ENCODE measurements around the gene FBXW8. TPM values are rescaled to one million over a fixed set of nuclear protein-coding genes. Genes with fewer than 3 reads are reported as not detected.

The FBXW8 gene
- total RNA-seq, 2 experiments from 2014 or later, result 6.6 to 7.3 TPM

- Mint-ChIP-seq H3K27ac (no peak overlapping the region), H3K36me3 (ENCODE audit: low read depth) (peaks cover 33% of the 10 kb centered on the region), H3K9me3 (no peaks in the 10 kb centered on the region), H3K27me3 (no peaks in the 10 kb centered on the region), H3K4me1 (ENCODE audit: low read depth) (no peaks in the 10 kb centered on the region), H3K4me3 (no peak overlapping the region)
- Histone ChIP-seq H3K27ac (ENCODE audit: low read depth in 1 of 2, low read length in 2 of 2) (no peak overlapping the region), H3K36me3 (ENCODE audit: insufficient read depth, low read length) (peaks cover 15% of the 10 kb centered on the region), H3K4me3 (ENCODE audit: low read length) (no peak overlapping the region), H3K4me1 (ENCODE audit: insufficient read depth, low read length) (no peaks in the 10 kb centered on the region), H3K27me3 (ENCODE audit: control insufficient read depth in 1 of 2, insufficient read depth in 2 of 2, low read length in 2 of 2) (no peaks in the 10 kb centered on the region), H3K9me3 (ENCODE audit: control insufficient read depth in 1 of 2, insufficient read depth in 1 of 2, low read length in 2 of 2) (no peaks in the 10 kb centered on the region)
- ChIA-PET POLR2A (no interaction called here), CTCF (no interaction called here)
- ATAC-seq (ENCODE audit: poor library complexity), result no peak
- TF ChIP-seq, protein P1, sequence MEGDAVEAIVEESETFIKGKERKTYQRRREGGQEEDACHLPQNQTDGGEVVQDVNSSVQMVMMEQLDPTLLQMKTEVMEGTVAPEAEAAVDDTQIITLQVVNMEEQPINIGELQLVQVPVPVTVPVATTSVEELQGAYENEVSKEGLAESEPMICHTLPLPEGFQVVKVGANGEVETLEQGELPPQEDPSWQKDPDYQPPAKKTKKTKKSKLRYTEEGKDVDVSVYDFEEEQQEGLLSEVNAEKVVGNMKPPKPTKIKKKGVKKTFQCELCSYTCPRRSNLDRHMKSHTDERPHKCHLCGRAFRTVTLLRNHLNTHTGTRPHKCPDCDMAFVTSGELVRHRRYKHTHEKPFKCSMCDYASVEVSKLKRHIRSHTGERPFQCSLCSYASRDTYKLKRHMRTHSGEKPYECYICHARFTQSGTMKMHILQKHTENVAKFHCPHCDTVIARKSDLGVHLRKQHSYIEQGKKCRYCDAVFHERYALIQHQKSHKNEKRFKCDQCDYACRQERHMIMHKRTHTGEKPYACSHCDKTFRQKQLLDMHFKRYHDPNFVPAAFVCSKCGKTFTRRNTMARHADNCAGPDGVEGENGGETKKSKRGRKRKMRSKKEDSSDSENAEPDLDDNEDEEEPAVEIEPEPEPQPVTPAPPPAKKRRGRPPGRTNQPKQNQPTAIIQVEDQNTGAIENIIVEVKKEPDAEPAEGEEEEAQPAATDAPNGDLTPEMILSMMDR (IDR thresholded peaks at IDR 0.05), result no peak
- no peak for DNase-seq
- intact Hi-C loops (cut with DNase I, micrococcal nuclease), result no loop called here
These were observed 85.9 kb downstream of the FBXW8 start for GRCh38 chr12:116996621-116997020.

GRCh38 chr12:116999066-116999465 lies 88.3 kb downstream of the FBXW8 start:
- Mint-ChIP-seq H3K9me3 (no peaks in the 10 kb centered on the region), H3K27me3 (no peaks in the 10 kb centered on the region), H3K36me3 (ENCODE audit: low read depth) (peaks cover 44% of the 10 kb centered on the region), H3K4me1 (ENCODE audit: low read depth) (no peaks in the 10 kb centered on the region), H3K4me3 (no peak overlapping the region), H3K27ac (no peak overlapping the region)
- Histone ChIP-seq H3K4me3 (ENCODE audit: low read length) (no peak overlapping the region), H3K36me3 (ENCODE audit: insufficient read depth, low read length) (peaks cover 15% of the 10 kb centered on the region), H3K27me3 (ENCODE audit: control insufficient read depth in 1 of 2, insufficient read depth in 2 of 2, low read length in 2 of 2) (no peaks in the 10 kb centered on the region), H3K9me3 (ENCODE audit: control insufficient read depth in 1 of 2, insufficient read depth in 1 of 2, low read length in 2 of 2) (no peaks in the 10 kb centered on the region), H3K27ac (ENCODE audit: low read depth in 1 of 2, low read length in 2 of 2) (no peak overlapping the region), H3K4me1 (ENCODE audit: insufficient read depth, low read length) (no peaks in the 10 kb centered on the region)
- intact Hi-C loops (cut with DNase I, micrococcal nuclease), result no loop called here
- DNase-seq, result no peak
- POLR2A ChIA-PET, result no interaction called here
- CTCF ChIA-PET, result no interaction called here
- TF ChIP-seq, protein P1 (IDR thresholded peaks at IDR 0.05), result no peak
- no peak for ATAC-seq (ENCODE audit: poor library complexity)

DNA sequence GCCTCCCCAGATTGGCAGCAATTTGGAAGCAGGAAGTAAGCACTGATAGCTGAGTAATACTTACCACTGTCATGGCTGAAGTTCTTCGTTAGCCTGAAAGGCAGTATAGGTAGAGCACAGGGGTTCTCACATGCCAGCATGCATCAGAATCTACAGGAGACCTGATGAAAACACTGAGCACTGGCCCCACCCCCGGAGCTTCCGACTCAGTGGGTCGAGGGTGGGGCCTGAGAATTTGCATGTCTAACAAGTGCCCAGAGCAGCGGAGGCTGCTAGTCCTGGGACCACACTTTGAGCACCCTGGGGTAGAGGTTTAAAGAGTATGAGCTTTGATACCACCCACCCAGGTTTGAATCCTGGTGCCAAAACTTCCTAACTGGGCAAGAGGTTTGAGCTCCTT lies 89.6 kb downstream of the FBXW8 start:
- Mint-ChIP-seq H3K4me1 (ENCODE audit: low read depth) (no peaks in the 10 kb centered on the region), H3K4me3 (no peak overlapping the region), H3K27ac (no peak overlapping the region), H3K36me3 (ENCODE audit: low read depth) (peaks cover 47% of the 10 kb centered on the region), H3K27me3 (no peaks in the 10 kb centered on the region), H3K9me3 (no peaks in the 10 kb centered on the region)
- Histone ChIP-seq H3K4me3 (ENCODE audit: low read length) (no peak overlapping the region), H3K9me3 (ENCODE audit: control insufficient read depth in 1 of 2, insufficient read depth in 1 of 2, low read length in 2 of 2) (no peaks in the 10 kb centered on the region), H3K4me1 (ENCODE audit: insufficient read depth, low read length) (no peaks in the 10 kb centered on the region), H3K27me3 (ENCODE audit: control insufficient read depth in 1 of 2, insufficient read depth in 2 of 2, low read length in 2 of 2) (no peaks in the 10 kb centered on the region), H3K36me3 (ENCODE audit: insufficient read depth, low read length) (peaks cover 16% of the 10 kb centered on the region), H3K27ac (ENCODE audit: low read depth in 1 of 2, low read length in 2 of 2) (no peak overlapping the region)
- TF ChIP-seq, protein P1 (IDR thresholded peaks at IDR 0.05), result no peak
- ATAC-seq (ENCODE audit: poor library complexity), result no peak
- no peak for DNase-seq
- intact Hi-C loops (cut with DNase I, micrococcal nuclease), result no loop called here
- ChIA-PET POLR2A (no interaction called here), CTCF (no interaction called here)

All from CD4-positive, alpha-beta T cell (primary cell).